HEK293T (cell line): ENCODE data around the gene CDS1.

Experiments used
- ARNT ChIP-seq: fragments of 450-650 bp; IDR thresholded peaks from 2 replicates; pipeline ENCODE4 v1.6.1; 2017; ENCODE audit warnings: mild to moderate bottlenecking
- SP1 ChIP-seq: fragments of 450-650 bp; IDR thresholded peaks from 2 replicates; pipeline ENCODE4 v1.6.1; 2017
- TARDBP ChIP-seq: fragments of 450-650 bp; IDR thresholded peaks from 2 replicates; pipeline ENCODE4 v1.6.1; 2016
- ZNF384 ChIP-seq: fragments of 450-650 bp; IDR thresholded peaks from 2 replicates; pipeline ENCODE4 v1.6.1; 2016
- TF ChIP-seq, protein P1 (sequence below): fragments of 450-650 bp; IDR thresholded peaks from 2 replicates; pipeline ENCODE4 v1.6.1; 2016

DNA sequence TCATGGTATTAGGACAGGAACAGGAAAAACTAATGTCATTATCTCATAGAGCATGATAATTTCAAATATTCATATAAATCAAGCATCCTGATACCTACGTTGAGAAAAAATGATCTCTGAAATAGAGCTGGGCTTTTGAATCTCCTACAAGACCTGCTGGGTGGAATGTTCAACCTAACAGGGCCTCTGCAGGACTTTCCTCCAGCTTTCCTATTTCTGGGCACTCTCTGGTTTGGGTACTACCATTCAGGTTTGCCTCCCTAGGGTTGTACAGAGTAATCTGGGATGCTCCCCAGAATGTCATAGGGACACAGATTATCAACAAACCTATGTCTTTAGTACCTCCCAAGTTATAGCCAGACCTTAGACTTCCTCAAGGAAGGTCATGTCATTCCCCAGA, 108.9 kb downstream of the CDS1 start:
- TF ChIP-seq, protein P1, sequence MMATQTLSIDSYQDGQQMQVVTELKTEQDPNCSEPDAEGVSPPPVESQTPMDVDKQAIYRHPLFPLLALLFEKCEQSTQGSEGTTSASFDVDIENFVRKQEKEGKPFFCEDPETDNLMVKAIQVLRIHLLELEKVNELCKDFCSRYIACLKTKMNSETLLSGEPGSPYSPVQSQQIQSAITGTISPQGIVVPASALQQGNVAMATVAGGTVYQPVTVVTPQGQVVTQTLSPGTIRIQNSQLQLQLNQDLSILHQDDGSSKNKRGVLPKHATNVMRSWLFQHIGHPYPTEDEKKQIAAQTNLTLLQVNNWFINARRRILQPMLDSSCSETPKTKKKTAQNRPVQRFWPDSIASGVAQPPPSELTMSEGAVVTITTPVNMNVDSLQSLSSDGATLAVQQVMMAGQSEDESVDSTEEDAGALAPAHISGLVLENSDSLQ, result no peak
- TF ChIP-seq TARDBP (no peak), ZNF384 (no peak), SP1 (no peak), ARNT (no peak)
